Colonic mucosa (tissue), 4 donors: ENCODE data around the gene WDHD1. TPM values are rescaled to one million over a fixed set of nuclear protein-coding genes. Genes with fewer than 3 reads are reported as not detected.
"Not testable (repeated sequence)": the region's sequence is repeated elsewhere in the genome, so short reads cannot be mapped to it uniquely, and the experiment has no call there.

Experiments used
- DNase-seq: peaks from one replicate; pipeline ENCODE4 v3.0.0-alpha.2; 2020
- H3K27ac ChIP-seq: fragments of 200-600 bp; one replicate; pipeline ENCODE4 v1.8.0; 2021
- H3K27me3 ChIP-seq: fragments of 200-600 bp; one replicate; pipeline ENCODE4 v1.8.0; 2021
- H3K36me3 ChIP-seq: fragments of 200-600 bp; one replicate; pipeline ENCODE4 v1.8.0; 2021
- H3K4me1 ChIP-seq: fragments of 200-600 bp; one replicate; pipeline ENCODE4 v1.8.0; 2021; ENCODE audit warnings: mild to moderate bottlenecking
- H3K4me3 ChIP-seq: fragments of 200-600 bp; one replicate; pipeline ENCODE4 v1.8.0; 2021
- H3K9ac ChIP-seq, 2 donors: one replicate each; pipeline ENCODE4 v1.7.0; 2013; ENCODE audit warnings: control low read depth in 2 of 2, low read depth in 2 of 2, low read length in 2 of 2
- H3K9me3 ChIP-seq: fragments of 200-600 bp; one replicate; pipeline ENCODE4 v1.8.0; 2021
- CTCF ChIP-seq: fragments of 200-600 bp; IDR thresholded peaks from one replicate; pipeline ENCODE4 v1.8.0; 2022; ENCODE audit warnings: antibody characterized with exemption, mild to moderate bottlenecking
- intact Hi-C: fragments of 100-400 bp; cut with DNase I; formaldehyde crosslinking; loops from one replicate; pipeline ENCODE4 v1.14.1; 2022
- total RNA-seq, 2 donors: library from RNA; stranded (reverse); fragmentation: NEBNext Ultra II Directional in 1 of 2; extraction: Animal tissue kit (Norgen Biotek cat#: 25700) in 1 of 2; gene quantifications; one replicate each; pipeline ENCODE4 v1.2.1, GENCODE V29; 2021
- donor health status: healthy.
- donor health status: DM: no; HTN: no; CAD: no.
- donor health status: DM: no; HTN: no; CAD: no.

WDHD1 gene
- total RNA-seq, 2 donors from 2014 or later: 5.8 to 22.6 TPM

GRCh38 chr14:54906075-54906474 is 120.8 kb downstream of the WDHD1 start:
- Histone ChIP-seq H3K4me3 (no peak overlapping the region), H3K9ac (no peak overlapping the region), H3K27me3 (no peaks in the 10 kb centered on the region), H3K27ac (no peak overlapping the region), H3K4me1 (no peaks in the 10 kb centered on the region), H3K9me3 (no peaks in the 10 kb centered on the region), H3K36me3 (no peaks in the 10 kb centered on the region)
- intact Hi-C loops: loop anchor here (10.0 kb wide), 1 partner anchor 341 kb away; the partner anchor contains the start of gene SAMD4A
- DNase-seq: no peak
- TF ChIP-seq CTCF: no peak

GRCh38 chr14:54902521-54903420 is 124.1 kb downstream of the WDHD1 start, which contains the start of gene GCH1:
Gene GCH1 (minus strand): TSS chr14:54902826. CDS start chr14:54902663, 163 bp downstream.
- TF ChIP-seq CTCF: peak; percentile 41
- Histone ChIP-seq H3K9me3 (no peaks in the 10 kb centered on the region), H3K27me3 (no peaks in the 10 kb centered on the region), H3K27ac (peak within 1 kb of the TSS; percentile 98), H3K9ac (peak within 1 kb of the TSS; percentile 89 to 99), H3K4me1 (no peaks in the 10 kb centered on the region), H3K4me3 (peak within 1 kb of the TSS; percentile 96), H3K36me3 (no peaks in the 10 kb centered on the region)
- intact Hi-C loops: loop anchor here (10.0 kb wide), 1 partner anchor 338 kb away; the partner anchor contains the start of gene SAMD4A
- DNase-seq: peak; percentile 89

GRCh38 chr14:54902143-54902520 is 124.8 kb downstream of the WDHD1 start:
- Histone ChIP-seq H3K4me3 (peak overlapping the region; percentile 96), H3K9me3 (no peaks in the 10 kb centered on the region), H3K36me3 (no peaks in the 10 kb centered on the region), H3K4me1 (no peaks in the 10 kb centered on the region), H3K9ac (peak overlapping the region; percentile 89 to 99), H3K27ac (peak overlapping the region; percentile 98), H3K27me3 (no peaks in the 10 kb centered on the region)
- intact Hi-C loops: loop anchor here (10.0 kb wide), 1 partner anchor 337 kb away; the partner anchor contains the start of gene SAMD4A
- peak; percentile 79 for DNase-seq
- TF ChIP-seq CTCF: no peak

GRCh38 chr14:54901380-54902142 is 125.3 kb downstream of the WDHD1 start:
- no peak for TF ChIP-seq CTCF
- Histone ChIP-seq H3K4me3 (peak overlapping the region; percentile 96), H3K27ac (peak overlapping the region; percentile 98), H3K27me3 (no peaks in the 10 kb centered on the region), H3K4me1 (no peaks in the 10 kb centered on the region), H3K9me3 (no peaks in the 10 kb centered on the region), H3K36me3 (no peaks in the 10 kb centered on the region), H3K9ac (peak overlapping the region; percentile 89 to 99)
- DNase-seq: peak; percentile 44
- intact Hi-C loops: loop anchor here (10.0 kb wide), 1 partner anchor 337 kb away; the partner anchor contains the start of gene SAMD4A

GRCh38 chr14:54899573-54899972 is 127.3 kb downstream of the WDHD1 start:
- no peaks in the 10 kb centered on the region for H3K4me1 ChIP-seq
- H3K27me3 ChIP-seq: no peaks in the 10 kb centered on the region
- no peak for DNase-seq
- intact Hi-C loops: no loop called here
- no peak overlapping the region for H3K27ac ChIP-seq
- no peak overlapping the region for H3K9ac ChIP-seq
- H3K4me3 ChIP-seq: no peak overlapping the region
- H3K36me3 ChIP-seq: no peaks in the 10 kb centered on the region
- no peak for TF ChIP-seq CTCF
- no peaks in the 10 kb centered on the region for H3K9me3 ChIP-seq

- H3K27me3 ChIP-seq, H3K27ac ChIP-seq, H3K36me3 ChIP-seq, intact Hi-C loops, DNase-seq, H3K9ac ChIP-seq, H3K4me1 ChIP-seq, H3K4me3 ChIP-seq, H3K9me3 ChIP-seq: not testable (repeated sequence)
These were observed 128.9 kb downstream of the WDHD1 start for GRCh38 chr14:54897809-54898555.
